Adipocyte (in vitro differentiated cells): Measurements from ENCODE around the gene USP49.

Source experiments
- DNase-seq: peaks from one replicate; pipeline ENCODE4 v3.0.0-alpha.2; 2015; ENCODE audit warnings: low read depth
- H3K27me3 ChIP-seq: replicated peaks from 2 replicates; pipeline ENCODE4 v1.7.0; 2013; ENCODE audit warnings: mild to moderate bottlenecking, low read length, moderate library complexity; ENCODE audit not compliant: control insufficient read depth, insufficient read depth
- H3K36me3 ChIP-seq: 2 replicates; pipeline ENCODE4 v1.7.0; 2013; ENCODE audit warnings: low read length, mild to moderate bottlenecking, moderate library complexity; ENCODE audit not compliant: control insufficient read depth, insufficient read depth, severe bottlenecking
- H3K4me1 ChIP-seq: 2 replicates; pipeline ENCODE4 v1.7.0; 2013; ENCODE audit warnings: mild to moderate bottlenecking, low read length, moderate library complexity; ENCODE audit not compliant: control insufficient read depth, insufficient read depth
- H3K4me3 ChIP-seq: 2 replicates; pipeline ENCODE4 v1.7.0; 2013; ENCODE audit warnings: mild to moderate bottlenecking, low read length, moderate library complexity
- H3K9ac ChIP-seq: 2 replicates; pipeline ENCODE4 v1.7.0; 2013; ENCODE audit warnings: mild to moderate bottlenecking, low read length, moderate library complexity
- H3K9me3 ChIP-seq: 2 replicates; pipeline ENCODE4 v1.7.0; 2013; ENCODE audit warnings: mild to moderate bottlenecking, low read length, moderate library complexity; ENCODE audit not compliant: control insufficient read depth

The USP49 gene

GRCh38 chr6:41785254-41785653 is 109.9 kb downstream of the USP49 start:
- Histone ChIP-seq H3K4me1 (peaks cover 29% of the 10 kb centered on the region), H3K4me3 (no peak overlapping the region), H3K27me3 (no peaks in the 10 kb centered on the region), H3K36me3 (peaks cover 14% of the 10 kb centered on the region), H3K9me3 (no peaks in the 10 kb centered on the region), H3K9ac (no peak overlapping the region)
- DNase-seq = no peak

DNA sequence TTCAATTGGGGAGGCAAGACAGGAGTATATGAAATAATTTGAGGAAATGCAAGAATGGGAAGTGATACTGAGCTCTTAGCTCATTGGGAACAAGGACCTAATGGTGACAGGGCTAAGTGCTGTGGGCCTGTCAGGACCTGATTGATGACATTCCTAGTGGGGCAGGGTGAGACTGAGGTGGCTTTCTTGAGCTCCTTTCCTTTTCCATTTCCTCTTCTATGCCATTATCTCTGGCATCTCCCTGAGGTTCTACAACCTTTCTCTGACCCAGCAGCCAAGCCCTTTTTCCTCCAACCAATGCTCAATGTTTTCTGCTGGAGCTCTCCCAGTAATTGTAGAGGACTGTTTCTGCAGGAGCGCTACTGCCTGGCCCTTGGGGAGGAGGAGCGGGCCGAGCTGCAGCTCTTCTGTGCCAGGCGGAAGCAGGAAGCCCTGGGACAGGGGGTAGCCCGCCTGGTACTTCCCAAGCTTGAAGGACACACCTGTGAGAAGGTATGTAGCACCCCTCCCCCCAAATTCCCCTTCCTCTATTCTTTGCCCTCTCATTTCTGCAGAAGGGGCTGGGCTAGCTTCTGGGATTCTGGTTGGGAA is 110.5 kb downstream of the USP49 start:
- Histone ChIP-seq H3K4me3 (no peak overlapping the region), H3K36me3 (peaks cover 8% of the 10 kb centered on the region), H3K9me3 (no peaks in the 10 kb centered on the region), H3K9ac (no peak overlapping the region), H3K27me3 (no peaks in the 10 kb centered on the region), H3K4me1 (peaks cover 27% of the 10 kb centered on the region)
- no peak for DNase-seq

GRCh38 chr6:41783106-41783780 is 111.9 kb downstream of the USP49 start:
- H3K4me1 ChIP-seq = peaks cover 24% of the 10 kb centered on the region
- DNase-seq = no peak
- no peaks in the 10 kb centered on the region for H3K9me3 ChIP-seq
- no peaks in the 10 kb centered on the region for H3K27me3 ChIP-seq
- H3K9ac ChIP-seq = no peak overlapping the region
- H3K4me3 ChIP-seq = no peak overlapping the region
- H3K36me3 ChIP-seq = no peaks in the 10 kb centered on the region

DNA sequence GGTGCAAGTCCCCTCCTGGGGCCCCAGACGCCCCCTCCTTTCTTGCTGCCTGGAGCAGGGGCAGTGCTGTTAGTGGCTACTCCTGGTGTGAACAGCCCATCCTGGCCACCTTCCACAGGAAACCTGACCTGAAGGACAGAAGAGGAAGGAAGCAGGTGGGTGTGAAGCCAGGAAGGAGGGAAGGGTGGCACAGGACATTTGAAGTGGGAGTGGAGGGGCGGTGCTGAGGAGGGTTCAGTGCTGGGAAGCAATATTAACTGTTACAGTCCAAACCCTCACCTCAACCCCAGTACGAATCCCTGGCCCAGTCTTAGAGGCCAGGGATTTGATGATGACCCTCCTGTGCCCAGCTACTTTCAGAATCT is 113.8 kb downstream of the USP49 start:
- Histone ChIP-seq H3K4me3 (peak overlapping the region; percentile 76), H3K36me3 (no peaks in the 10 kb centered on the region), H3K9ac (peak overlapping the region; percentile 73)

DNA sequence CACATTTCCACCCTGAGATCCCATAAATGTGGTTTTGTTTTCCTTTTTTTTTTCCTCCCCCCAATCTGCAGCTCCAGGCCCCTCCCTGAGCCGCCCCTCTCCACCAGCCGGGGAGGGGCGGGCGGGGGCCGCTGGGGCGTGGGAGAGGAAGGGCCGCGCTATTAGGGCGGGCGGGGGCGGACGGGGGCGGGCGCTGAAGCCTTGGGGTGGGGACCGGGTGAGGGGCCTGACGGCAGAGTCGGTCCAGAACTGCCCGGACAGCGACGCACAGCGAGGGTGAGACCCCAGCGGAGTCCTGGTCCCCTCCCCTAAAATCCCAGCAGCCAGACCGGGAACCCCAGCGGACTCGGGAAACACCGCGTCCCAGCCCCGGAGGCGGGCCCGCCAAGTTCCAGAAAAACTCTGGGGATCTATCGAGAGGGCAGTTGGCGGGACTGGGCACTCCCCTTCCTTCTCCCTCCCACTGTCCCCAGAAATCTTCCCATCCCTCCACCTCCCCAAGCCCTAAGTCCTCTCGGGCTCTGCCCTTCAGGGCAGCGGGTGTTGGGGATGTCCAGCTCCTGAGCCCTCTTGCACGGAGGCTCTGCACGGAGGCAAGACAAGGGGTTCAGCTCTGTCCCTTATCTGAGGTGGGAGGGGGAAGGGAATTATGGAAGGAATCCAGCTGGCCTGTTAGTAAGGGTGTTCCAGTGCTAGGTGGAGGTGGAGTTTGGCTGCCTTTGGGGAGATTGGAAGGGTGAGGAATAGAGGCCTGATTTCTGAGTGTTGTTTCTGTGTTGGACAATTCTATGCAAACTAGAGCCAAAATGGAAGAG is 114.4 kb downstream of the USP49 start, which contains the start of gene PRICKLE4:
Gene PRICKLE4 (plus strand): TSS at position 232 of the 815 bp plus-strand sequence. CDS start 2,692 bp downstream, outside the sequence.
- no peaks in the 10 kb centered on the region for H3K9me3 ChIP-seq
- H3K9ac ChIP-seq = peak within 1 kb of the TSS; percentile 89
- no peaks in the 10 kb centered on the region for H3K27me3 ChIP-seq
- peak; percentile 46 for DNase-seq
- no peaks in the 10 kb centered on the region for H3K36me3 ChIP-seq
- H3K4me1 ChIP-seq = peaks cover 20% of the 10 kb centered on the region
- peak within 1 kb of the TSS; percentile 91 for H3K4me3 ChIP-seq

More for the DNA sequence above, 113.8 kb downstream of the USP49 start:
- no peaks in the 10 kb centered on the region for H3K27me3 ChIP-seq
- DNase-seq = no peak
- H3K9me3 ChIP-seq = no peaks in the 10 kb centered on the region
- H3K4me1 ChIP-seq = peaks cover 24% of the 10 kb centered on the region

- Histone ChIP-seq H3K4me3 (peak within 1 kb of the TSS; percentile 91), H3K9me3 (no peaks in the 10 kb centered on the region), H3K9ac (peak within 1 kb of the TSS; percentile 89), H3K36me3 (peaks cover 6% of the 10 kb centered on the region), H3K27me3 (no peaks in the 10 kb centered on the region), H3K4me1 (peaks cover 18% of the 10 kb centered on the region)
- peak; percentile 98 for DNase-seq
Observed at GRCh38 chr6:41779788-41780550, 115.2 kb downstream of the USP49 start, which contains the start of gene FRS3. Gene FRS3, minus strand, starts transcription at chr6:41779900. Its CDS starts 2,913 bp downstream, at chr6:41776987.

GRCh38 chr6:41779336-41779735 is 115.8 kb downstream of the USP49 start:
- Histone ChIP-seq H3K9me3 (no peaks in the 10 kb centered on the region), H3K4me1 (peaks cover 18% of the 10 kb centered on the region), H3K27me3 (no peaks in the 10 kb centered on the region), H3K4me3 (peak overlapping the region; percentile 91), H3K36me3 (peaks cover 12% of the 10 kb centered on the region), H3K9ac (peak overlapping the region; percentile 89)
- peak; percentile 12 for DNase-seq

- H3K4me1 ChIP-seq = peaks cover 18% of the 10 kb centered on the region
- peak overlapping the region; percentile 89 for H3K9ac ChIP-seq
- H3K27me3 ChIP-seq = no peaks in the 10 kb centered on the region
Observed at GRCh38 chr6:41778895-41779294, 116.3 kb downstream of the USP49 start.

DNA sequence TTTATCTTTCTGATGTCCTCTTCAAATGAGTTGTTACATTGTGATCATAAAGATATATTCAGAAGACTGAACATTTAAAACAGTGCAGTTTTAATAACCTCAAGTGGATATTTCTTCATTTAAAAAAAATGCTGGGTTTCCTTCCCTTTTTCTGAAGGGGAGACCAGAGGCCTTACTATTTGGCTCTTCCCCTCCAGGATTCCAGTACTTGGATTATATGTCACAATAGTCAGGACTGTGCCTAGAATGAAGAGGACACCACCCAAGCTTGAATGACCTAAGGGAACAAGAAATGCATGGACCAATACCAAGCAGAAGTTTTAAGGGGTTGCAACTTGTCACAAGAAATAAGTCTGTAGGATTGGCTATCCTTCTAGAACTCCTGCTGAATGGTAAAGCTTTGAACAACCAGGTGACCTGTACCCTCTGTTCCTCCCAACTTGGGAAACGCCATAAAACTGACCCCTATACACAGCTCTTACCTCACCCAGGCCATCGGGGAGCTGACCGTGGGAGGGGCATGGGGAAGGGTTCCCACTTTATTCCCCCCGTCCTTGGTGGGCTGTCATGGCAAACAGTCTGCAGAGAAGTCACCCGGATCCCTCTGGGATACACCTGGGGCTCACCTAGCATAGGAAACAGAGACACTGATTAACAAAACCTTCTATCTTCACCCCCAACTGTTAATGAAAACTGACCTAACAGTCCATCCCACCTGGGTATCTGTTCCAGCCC is 117.5 kb downstream of the USP49 start:
- H3K4me3 ChIP-seq = no peak overlapping the region

More at GRCh38 chr6:41778895-41779294, 116.3 kb downstream of the USP49 start:
- peak overlapping the region; percentile 91 for H3K4me3 ChIP-seq
- H3K36me3 ChIP-seq = peaks cover 15% of the 10 kb centered on the region
- no peak for DNase-seq
- H3K9me3 ChIP-seq = no peaks in the 10 kb centered on the region

DNA sequence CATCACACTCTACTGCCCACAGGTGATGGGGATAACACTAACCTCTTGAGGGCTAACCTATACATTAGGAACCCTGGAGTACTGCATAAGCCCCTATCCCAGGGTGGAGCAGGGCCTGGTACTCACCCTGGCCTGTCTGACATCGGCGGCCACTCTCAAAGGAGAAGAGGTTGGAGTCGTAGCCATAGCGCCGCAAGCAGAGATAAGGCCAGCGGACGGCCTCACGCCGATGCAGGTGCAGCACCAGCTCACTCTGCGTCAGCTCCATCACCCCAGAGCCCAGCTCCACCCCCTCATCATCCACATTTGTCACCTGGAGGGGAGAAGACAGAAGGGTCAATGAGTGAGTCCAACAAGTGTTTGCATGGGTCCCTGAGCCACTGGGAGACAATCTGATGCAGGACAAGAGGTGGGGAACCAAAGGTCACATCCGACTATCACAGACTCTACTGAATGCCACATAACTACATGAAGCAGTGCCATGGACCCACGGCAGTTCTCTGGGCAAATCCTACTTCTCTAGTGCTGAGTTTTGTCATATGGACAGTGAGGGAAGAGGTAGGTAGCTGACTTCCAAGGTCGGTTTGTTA is 119.8 kb downstream of the USP49 start:
- Histone ChIP-seq H3K9ac (no peak overlapping the region), H3K27me3 (no peaks in the 10 kb centered on the region), H3K36me3 (peaks cover 37% of the 10 kb centered on the region), H3K4me1 (peaks cover 7% of the 10 kb centered on the region), H3K9me3 (no peaks in the 10 kb centered on the region), H3K4me3 (no peak overlapping the region)
- no peak for DNase-seq

More for the DNA sequence above, 117.5 kb downstream of the USP49 start:
- H3K27me3 ChIP-seq = no peaks in the 10 kb centered on the region
- H3K4me1 ChIP-seq = peaks cover 18% of the 10 kb centered on the region
- no peaks in the 10 kb centered on the region for H3K9me3 ChIP-seq
- peaks cover 17% of the 10 kb centered on the region for H3K36me3 ChIP-seq
- no peak overlapping the region for H3K9ac ChIP-seq
- no peak for DNase-seq
